ENCODE results near the gene DIPK1B.

DIPK1B gene

DNA sequence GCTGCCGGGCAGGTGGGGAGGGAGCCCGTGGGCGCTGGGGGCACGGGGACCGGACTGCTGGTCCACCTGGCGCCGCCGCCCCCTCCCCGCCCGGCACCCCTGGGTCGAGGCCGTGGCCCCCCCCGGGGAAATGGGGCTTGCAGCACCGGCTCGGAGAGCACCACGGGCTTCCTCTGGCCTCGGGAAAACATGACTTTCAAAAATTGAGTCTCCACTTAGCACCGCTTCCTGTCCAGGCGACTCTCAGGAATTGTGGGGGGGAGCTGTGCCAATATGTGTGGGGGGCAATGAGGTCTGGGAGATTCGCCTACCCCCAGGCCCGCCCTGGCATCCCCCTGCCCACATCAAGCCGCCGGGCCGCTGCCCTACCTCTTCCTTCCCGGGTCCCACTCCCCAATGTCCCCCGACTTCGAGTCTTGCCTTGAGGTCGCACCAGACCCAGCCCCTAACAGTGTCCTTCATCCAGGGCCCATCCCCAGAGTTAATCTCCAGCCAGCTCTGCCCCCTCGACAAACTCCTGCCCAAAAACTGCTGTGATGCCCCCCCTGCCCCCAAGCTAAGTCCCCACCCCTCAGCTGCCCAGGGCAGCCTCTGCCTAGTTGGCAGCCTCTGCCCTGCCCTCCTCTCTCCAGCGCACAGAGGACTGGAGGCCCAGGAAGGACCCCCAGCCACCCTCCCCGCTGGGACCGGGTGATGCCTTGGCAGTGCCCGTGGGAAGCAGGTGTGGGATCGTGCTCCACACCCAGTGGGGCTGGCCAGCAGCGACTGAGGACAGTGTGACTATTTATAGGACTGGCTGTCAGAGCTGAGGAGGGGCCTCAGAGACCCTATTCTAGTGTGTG is 45.8 kb upstream of the DIPK1B start:
- TF ChIP-seq, protein P1, sequence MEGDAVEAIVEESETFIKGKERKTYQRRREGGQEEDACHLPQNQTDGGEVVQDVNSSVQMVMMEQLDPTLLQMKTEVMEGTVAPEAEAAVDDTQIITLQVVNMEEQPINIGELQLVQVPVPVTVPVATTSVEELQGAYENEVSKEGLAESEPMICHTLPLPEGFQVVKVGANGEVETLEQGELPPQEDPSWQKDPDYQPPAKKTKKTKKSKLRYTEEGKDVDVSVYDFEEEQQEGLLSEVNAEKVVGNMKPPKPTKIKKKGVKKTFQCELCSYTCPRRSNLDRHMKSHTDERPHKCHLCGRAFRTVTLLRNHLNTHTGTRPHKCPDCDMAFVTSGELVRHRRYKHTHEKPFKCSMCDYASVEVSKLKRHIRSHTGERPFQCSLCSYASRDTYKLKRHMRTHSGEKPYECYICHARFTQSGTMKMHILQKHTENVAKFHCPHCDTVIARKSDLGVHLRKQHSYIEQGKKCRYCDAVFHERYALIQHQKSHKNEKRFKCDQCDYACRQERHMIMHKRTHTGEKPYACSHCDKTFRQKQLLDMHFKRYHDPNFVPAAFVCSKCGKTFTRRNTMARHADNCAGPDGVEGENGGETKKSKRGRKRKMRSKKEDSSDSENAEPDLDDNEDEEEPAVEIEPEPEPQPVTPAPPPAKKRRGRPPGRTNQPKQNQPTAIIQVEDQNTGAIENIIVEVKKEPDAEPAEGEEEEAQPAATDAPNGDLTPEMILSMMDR (IDR thresholded peaks at IDR 0.05; ENCODE audit: extremely low read depth, missing control alignments), result no peak
- DNase-seq (ENCODE audit: low spot score), result no peak

DNA sequence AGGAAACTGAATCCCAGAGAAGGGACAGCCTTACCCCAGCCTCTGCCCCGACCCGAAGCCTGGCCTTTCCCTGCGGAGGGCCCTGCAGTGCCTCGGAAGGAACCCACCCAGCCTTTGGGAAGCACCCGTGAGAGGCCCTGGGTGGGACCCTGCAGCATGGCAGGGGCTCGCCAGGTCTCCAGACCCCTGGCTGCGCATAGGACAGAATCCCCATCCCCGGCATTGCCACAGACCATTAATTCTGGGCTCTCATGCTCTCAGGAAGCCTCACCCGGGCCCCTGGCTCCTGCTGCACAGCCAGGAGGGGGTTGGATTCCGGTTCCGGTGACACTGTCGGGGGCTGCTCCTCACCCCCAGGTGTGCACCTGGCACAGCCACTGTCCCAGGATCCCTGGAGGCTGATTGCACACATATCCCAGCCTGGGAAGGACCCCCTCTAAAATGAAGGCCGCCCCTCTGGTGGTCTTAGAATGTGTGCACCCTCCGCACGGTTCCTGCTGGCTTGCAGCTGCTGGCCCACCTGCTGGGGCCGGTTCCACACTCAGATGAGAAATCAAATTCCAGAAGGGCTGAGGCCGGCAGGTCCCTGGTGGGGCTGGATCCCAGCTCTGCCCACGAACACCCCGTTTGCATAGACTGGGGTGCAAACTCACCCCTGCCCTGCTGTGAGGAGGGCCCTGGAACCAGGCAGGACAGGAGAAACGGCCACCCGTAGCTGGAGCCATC is 45.0 kb upstream of the DIPK1B start:
- TF ChIP-seq, protein P1 (IDR thresholded peaks at IDR 0.05; ENCODE audit: extremely low read depth, missing control alignments), result no peak
- no peak for DNase-seq (ENCODE audit: low spot score)

DNA sequence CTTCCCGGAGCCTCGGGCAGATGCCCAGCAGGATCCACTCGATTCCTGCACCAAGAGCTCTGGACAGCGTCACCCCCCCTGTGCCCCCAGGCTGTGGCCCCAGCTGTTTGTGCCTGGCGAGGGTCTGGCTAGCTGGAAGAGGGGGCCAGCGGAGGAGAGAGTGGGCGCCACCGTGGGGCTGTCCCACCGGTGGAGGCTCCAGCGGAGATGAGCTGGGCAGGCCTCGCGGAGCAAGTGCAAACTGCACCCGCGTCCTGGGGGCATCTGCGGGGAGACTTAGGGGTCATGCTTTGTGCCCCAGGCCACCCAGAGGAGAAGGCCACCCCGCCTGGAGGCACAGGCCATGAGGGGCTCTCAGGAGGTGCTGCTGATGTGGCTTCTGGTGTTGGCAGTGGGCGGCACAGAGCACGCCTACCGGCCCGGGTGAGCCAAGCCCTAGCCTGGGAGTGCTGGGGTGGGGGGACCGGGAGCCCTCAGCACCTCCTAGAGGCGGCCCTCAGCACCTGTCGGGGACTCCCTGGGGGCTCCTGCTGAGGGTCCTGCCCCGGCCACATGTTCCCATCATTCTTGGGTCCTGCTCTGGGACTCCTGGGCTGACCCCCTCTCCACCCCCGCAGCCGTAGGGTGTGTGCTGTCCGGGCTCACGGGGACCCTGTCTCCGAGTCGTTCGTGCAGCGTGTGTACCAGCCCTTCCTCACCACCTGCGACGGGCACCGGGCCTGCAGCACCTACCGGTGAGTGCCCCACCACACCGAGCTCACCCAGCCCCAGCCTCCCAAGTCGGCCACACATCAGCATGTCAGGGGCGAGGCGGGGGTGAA is 44.2 kb upstream of the DIPK1B start:
- DNase-seq (ENCODE audit: low spot score), result no peak
- TF ChIP-seq, protein P1 (IDR thresholded peaks at IDR 0.05; ENCODE audit: extremely low read depth, missing control alignments), result no peak

DNA sequence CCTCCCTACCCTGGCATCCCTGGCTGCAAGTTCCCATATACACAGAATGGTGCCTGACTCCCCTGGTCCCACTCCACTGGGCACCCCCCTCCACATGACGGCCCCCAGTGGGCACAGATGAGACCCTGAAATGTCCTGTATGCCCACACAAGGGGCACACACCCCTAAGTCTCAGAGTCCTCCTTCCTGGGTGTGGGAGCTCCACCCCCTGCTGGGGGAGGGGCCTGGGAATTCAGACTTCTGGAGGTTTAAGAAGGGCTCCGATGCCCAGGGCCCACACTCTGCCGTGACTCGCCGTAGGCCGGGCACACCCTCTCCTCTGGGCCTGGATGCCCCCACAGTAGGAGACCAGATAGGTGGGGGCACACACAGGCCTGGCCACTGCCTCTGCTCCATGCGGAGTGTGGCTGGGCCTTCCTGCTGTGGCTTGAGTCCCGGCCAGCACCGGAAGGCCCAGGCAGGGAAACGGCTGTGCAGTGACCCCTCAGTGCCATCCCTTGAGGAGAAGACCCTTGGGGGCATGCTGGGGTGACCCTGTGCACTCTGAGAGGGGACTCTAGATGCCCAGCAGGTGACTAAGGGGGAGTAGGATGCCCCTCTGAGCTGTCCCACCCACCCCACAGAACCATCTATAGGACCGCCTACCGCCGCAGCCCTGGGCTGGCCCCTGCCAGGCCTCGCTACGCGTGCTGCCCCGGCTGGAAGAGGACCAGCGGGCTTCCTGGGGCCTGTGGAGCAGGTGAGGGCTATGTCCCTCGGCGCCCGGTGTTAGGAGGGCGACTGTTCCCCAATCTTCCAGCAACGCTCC is 43.2 kb upstream of the DIPK1B start:
- DNase-seq (ENCODE audit: low spot score), result no peak

DNA sequence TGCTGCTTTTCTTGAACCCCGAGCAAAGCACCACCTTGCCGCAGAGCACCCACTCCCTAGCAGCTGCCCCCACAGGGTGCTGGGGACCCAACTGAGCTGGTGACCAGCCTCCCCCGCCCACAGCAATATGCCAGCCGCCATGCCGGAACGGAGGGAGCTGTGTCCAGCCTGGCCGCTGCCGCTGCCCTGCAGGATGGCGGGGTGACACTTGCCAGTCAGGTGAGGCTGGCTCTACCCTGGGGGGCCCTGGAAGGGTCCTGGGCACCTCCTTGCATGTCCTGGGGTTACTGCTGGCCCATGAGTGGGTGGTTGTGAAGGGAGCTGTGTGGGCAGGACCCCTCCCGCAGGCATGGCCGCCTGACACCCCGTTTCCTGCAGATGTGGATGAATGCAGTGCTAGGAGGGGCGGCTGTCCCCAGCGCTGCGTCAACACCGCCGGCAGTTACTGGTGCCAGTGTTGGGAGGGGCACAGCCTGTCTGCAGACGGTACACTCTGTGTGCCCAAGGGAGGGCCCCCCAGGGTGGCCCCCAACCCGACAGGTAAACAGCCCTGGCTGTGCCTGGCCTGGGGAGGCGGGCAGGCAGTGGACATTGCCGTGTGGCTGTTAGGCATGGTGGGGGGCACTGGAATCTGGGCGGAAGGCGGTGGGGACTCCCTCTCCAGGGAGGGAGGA is 42.4 kb upstream of the DIPK1B start:
- TF ChIP-seq, protein P1 (IDR thresholded peaks at IDR 0.05; ENCODE audit: extremely low read depth, missing control alignments), result no peak
- no peak for DNase-seq (ENCODE audit: low spot score)

More for the DNA sequence above, 43.2 kb upstream of the DIPK1B start:
- TF ChIP-seq, protein P1 (IDR thresholded peaks at IDR 0.05; ENCODE audit: extremely low read depth, missing control alignments), result no peak

DNA sequence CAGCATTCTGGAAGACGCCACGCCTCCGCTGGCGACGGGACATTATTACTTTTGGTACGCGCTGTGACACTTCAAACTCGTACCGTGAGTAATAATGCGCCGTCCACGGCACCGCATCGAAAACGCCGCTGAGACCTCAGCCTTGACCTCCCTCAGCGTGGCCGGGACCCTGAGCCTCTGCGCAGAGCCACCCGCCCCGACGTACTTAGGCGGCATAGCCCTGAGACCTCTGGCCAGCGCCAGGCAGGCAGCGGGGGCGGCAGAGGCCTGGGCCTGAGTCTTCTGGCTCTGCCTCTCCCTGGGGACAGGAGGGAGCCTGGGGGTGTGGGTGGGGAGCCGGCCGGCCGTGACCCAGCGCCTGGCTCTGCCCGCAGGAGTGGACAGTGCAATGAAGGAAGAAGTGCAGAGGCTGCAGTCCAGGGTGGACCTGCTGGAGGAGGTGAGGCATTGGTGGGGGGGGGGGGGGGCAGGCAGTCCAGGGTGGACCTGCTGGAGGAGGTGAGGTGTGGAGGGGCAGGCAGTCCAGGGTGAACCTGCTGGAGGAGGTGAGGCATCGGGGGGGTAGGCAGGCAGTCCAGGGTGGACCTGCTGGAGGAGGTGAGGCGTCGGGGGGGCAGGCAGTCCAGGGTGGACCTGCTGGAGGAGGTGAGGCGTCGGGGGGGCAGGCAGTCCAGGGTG is 41.7 kb upstream of the DIPK1B start:
- TF ChIP-seq, protein P1 (IDR thresholded peaks at IDR 0.05; ENCODE audit: extremely low read depth, missing control alignments), result no peak
- DNase-seq (ENCODE audit: low spot score), result no peak
